Measurements from ENCODE around the gene TSPAN11.

- TF ChIP-seq EZH2phosphoT487 (IDR thresholded peaks at IDR 0.05; ENCODE audit: borderline replicate concordance), result no peak
- TF ChIP-seq CTCF (conservative IDR thresholded peaks at IDR 0.05; ENCODE audit: low read length), result no peak
Measured at GRCh38 chr12:30976206-30976605, 49.7 kb downstream of the TSPAN11 start.
